GM18526 (cell line): Measurements from ENCODE around the gene AGBL5.

ENCODE experiments used
- POLR2A ChIP-seq: IDR thresholded peaks from 3 replicates; pipeline ENCODE4 v1.6.1; 2011; ENCODE audit not compliant: insufficient read length; ENCODE audit errors: extremely low read depth

Gene AGBL5

DNA sequence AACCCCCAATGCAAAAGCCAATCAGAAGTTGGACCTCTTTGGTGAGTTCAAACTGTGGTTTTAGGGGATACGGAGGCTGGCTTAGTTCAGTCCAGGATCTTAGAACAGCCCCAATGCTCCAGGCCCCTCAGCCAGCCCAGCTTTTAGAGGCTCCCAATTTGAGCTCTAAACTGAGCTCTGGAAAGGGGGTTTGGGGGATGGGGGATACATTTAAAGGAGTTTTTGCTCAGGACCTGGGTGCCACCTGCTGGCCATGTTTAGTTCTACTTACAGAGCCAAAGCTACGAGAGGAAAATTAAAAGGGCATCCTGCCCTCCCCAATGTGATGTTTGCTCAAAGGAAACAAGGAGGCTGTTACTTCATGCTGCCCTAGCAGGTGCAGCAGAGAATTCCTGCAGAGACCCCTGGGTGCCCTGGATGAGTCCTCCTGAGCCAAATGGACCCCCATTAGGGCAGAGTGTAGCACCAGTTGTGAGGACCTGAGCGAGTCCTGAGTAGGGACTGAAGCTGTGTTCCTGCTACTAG is 34.6 kb upstream of the AGBL5 start:
- TF ChIP-seq POLR2A: no peak

DNA sequence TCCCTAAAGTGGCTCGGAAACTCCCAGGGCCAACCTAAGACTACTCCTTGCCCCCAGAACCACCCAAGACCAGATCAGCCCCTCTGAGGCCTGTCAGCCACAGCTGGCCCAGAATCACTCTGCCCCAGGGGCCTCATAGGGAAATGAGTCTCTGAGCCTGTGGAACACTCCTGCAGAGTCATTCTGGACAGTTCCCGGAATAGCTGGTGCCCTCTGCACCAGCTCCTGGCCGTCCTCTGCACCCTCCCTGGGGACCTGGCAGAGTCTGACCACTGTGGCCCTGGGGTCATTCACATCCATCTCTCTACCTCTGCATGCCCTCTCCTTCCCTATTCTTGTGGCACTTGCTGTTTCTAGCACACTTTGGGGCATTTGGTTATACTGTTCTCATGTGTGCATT is 33.3 kb upstream of the AGBL5 start:
- no peak for TF ChIP-seq POLR2A

DNA sequence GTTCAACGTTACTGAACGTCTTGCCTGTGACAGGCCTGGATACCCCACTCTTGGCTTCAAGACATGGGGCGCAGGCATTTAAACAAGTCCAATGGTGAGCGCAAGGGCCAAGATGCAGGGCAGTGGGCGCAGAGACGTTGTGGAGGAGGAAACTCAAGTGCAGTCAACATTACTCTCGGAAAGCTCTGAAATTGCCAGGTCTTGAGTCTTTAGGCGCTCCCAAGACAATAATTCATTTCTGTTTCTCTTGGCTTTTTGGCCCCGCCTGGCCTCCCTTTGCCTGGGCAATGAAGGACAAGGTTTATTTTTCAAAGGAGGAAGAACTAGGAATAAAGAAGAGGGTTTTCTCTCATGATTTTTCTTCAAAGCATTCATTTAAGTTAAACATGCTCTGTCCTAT is 32.0 kb upstream of the AGBL5 start:
- no peak for TF ChIP-seq POLR2A

DNA sequence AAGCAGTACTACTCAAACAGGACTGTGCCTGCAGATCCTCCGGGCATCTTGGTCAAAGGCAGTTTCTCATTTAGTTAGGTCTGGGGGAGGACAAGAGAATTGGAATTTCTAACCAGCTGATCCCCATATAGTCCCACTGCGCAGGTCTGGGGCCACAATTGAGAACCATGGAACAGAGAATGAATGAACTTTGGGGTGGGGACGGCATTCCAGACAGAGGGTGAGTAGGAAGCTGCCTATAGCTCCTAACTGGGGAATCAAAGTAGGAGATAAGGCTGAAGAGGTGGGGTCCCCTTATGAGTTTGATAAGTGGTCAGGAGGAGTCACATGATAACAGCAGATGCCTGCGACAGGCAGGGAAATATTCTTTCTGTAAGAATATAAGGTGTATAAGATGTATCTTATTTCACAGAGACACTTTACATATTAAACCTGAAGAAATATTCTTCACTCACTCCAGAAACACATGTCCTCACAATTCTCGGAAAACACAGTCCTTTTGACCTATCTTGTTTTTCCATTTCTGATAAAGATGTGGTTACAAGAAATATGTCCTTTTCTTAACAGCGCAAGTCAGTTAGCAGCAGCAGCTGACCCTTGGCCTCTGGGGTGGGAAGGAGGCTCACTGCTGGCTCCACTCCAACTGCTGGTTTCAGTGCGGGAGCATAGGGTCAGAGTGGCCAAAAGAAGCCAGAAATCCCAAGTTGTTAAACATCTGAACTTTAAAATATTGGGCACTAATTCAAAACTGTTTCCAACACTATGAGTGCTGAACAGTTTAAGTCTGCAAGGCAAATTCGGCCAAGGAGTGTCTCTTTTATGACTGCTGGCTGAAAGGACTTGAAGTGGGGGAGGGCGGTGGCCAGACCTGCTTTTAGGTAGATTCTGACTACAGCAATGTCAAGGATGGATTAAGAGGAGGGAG is 31.3 kb upstream of the AGBL5 start:
- no peak for TF ChIP-seq POLR2A

DNA sequence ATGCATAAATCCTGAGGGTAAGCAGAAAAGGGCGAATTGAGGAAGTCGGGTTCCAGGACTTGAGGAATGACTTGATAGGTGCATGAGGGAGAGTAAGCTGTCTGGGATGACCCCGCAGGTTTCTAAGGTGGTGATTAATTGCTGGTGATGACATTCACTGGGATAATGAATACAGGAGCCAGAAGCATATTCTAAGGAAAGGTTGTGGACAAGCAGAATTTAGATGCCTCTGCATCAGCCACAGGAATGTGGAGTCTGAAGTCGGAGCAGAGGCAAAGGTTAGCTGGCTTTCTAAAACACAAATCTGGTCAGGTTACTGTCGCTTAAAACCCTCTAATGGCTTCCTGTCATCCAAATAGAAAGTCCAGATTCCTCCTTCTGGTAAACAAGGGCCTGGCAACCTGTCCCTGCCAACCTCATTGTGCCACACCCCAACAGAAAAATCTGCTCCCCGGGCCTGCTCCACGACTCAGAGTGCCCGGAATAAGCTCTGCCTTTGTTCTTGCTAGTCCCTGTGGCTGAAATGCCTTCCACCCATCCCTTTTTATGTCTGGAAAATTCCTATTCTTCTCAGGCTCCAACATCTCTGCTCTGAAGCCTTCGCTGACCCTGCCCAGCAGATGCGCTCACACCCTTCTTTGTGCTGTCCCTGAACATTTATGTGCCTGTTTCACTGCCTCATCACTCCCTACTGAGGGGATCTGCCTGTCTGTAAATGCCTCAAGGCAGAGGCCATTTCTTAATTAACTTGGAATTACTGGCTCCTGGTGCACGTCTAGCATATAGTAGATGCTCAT is 30.0 kb upstream of the AGBL5 start:
- no peak for TF ChIP-seq POLR2A

DNA sequence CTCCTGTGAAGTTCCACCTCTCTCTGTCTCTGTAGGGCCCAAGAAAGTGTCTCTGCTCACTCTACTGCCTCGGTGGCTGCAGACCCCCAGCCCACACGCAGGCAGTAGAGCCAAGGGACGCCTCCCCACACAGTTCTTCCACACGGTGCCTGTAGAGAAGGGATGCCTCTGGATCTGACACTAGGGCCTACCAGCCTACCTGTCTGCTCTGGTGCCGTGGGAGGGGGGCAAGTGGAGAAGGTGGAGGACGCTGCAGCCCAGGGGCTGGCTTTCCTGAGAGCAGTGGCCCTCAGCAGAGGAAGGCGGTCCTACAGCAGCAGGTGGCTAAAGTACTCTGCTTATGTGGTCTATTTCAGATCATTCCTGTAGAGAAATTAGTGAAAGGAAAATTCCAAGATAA is 27.7 kb upstream of the AGBL5 start:
- TF ChIP-seq POLR2A: no peak

DNA sequence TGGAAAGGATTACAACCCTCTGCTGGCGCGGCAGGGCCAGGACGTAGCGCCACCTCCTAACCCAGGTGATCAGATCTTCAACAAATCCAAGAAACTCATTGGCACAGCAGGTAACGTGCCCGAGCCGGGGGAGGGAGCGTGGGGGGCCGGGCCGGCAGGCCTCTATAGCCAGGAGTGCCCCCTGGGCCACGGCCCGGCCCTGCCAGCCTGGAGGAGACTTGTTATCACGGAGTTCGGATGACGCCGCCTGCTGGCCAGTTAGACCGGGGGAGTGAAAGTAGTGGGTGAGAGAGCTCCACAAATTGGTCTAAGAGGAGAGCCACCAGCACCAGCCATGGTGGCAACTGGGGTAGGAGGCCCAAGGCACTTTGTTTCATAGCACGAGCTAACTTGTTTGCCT is 27.3 kb upstream of the AGBL5 start:
- TF ChIP-seq POLR2A: no peak

DNA sequence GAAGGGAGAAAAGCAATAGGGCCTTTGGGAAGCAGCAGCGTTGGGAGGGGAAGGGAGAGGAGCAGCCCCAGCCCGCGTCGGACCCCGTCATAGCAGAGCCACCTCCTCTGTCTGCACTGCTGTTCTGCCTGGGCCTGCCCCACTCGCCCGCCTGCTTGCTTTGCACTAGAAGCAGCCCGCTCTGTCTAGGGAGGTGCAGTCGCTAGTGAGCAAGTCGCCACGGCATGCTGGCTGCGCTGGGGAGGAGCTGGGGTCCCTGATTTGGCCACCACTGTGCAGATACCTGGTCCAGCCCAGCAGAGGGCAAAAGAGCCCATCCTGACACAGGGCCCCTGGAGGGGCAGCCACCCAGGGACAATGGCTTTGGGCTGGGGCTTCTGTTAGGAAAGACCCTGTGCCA is 26.7 kb upstream of the AGBL5 start:
- no peak for TF ChIP-seq POLR2A

DNA sequence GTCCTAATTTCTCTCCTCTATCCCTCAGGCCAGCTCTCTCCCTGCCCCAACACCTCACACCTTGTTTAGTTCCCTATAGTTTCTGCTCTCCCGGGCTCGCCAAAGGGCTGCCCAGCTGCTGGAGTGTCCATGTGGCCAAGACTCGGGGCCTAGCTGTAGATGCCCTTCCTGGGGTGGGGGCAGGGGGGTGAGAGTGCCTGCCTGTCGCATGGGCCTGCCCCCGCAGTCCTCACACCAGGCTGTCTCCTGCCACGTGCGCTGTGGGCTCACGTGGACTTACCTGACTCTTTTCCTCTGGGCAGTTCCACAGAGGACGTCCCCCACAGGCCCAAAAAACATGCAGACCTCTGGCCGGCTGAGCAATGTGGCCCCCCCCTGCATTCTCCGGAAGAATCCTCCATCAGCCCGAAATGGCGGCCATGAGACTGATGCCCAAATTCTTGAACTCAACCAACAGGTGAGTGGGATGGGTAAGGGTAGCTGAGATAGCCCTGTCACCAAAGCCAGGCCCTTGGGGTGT is 26.1 kb upstream of the AGBL5 start:
- no peak for TF ChIP-seq POLR2A

DNA sequence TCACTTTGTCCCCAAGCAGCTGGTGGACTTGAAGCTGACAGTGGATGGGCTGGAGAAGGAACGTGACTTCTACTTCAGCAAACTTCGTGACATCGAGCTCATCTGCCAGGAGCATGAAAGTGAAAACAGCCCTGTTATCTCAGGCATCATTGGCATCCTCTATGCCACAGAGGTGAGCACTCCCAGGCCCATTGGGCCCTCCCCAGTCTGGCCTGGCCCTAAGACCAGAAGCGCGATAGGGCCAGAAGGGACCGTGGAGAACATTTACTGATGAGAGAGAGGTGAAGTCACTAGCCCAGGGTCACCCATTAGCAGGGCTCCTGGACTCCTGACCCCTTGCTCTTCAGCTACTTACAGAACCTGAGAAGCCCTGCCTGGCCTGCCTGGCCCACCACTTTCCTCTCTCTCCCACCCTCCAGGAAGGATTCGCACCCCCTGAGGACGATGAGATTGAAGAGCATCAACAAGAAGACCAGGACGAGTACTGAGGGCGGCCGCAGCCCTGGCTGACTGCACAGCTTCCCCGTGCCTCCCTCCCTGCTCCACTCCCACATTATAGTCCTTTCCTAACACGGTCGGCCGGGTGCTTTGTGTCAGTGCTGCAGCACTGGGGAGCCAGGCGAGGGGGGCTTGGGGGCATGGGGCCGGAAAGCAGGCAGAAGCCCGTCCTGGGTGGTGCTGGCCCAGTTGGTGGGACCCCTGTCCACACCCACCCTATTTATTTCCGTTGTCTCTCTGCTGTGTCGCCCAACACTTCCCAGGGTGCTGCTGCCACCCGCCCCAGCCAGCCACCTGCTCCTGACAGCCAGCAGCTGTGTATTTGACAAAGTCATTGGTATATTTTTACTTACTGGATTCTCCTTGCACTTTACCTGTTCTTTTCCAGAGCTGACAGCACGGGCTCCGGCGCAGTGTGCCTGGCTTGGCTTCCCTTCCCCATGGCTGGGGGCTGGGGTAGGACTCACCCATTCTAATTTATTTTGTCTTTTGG is 25.3 kb upstream of the AGBL5 start:
- TF ChIP-seq POLR2A: no peak

DNA sequence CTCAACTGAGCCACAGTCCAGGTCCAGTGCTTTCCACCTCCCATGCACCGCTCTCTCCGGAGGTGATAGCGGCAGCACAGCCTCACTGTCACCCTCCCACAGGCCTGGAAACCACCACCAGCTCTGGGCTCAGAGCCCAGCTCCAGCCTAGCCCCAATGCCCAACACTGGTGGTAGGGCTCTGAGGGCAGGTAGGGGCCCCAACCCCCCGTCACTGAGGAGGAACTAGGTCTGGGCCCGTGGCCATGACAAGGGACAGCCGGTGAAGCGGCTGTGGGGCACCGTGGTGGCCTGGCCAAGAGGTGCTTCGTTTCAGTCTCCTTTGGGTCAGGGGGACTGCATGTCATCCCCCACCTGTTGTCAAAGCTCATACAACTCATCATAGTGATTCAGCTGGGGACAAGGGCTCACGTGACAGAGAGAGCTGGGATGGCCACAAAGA is 24.2 kb upstream of the AGBL5 start:
- TF ChIP-seq POLR2A: no peak

DNA sequence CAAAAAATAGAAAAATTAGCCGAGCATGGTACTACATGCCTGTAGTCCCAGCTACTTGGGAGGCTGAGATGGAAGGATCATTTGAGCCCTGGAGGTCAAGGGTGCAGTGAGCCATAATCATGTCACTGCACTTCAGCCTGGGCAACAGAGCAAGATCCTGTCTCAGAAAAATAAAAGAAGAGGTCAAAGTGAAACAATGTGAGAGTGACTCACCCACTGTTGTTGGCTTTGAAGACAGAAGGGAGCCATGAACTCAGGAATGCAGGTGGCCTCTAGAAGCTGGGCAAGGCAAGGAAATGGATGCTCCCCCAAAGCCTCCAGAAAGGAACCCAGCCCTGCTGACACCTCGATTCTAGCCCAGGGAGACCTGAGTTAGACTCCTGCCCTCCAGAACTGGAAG is 22.4 kb upstream of the AGBL5 start:
- no peak for TF ChIP-seq POLR2A

DNA sequence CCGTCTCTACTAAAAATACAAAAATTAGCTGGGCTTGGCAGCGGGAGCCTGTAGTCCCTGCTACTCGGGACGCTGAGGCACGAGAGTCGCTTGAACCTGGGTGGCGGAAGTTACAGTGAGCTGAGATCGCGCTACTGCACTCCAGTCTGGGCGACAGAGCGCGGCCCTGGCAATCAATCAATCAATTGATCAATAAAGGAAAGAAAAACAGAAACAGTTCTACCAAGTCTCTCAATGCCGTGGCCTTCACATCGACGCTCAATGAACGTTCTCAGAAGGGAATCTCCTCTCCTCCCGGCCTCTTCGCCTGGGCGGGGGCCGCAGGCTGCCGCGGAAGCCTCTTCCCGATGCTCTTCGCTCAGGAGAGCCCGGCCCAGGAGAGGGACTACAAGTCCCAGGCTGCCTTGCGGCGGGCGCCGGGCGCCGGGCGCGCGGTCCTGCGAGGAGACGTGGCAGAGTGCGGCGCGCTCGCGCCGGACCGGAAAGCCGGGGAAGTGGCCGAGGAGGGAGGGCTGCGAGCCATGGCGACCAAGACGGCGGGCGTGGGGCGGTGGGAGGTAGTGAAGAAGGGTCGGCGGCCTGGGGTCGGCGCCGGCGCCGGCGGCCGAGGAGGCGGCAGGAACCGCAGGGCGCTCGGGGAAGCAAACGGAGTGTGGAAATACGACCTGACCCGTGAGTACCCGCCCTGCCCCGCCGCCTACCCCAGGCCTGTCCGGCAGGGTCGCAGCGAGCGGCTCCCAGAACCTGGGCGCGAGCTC is 18.8 kb upstream of the AGBL5 start, which contains the start of gene TMEM214:
Gene TMEM214, plus strand, starts transcription at position 471 of the 758 bp plus-strand sequence. Its CDS starts 51 bp downstream, at position 522.
- peak; percentile 90 for TF ChIP-seq POLR2A
